A172 (cell line): Measurements from ENCODE around the gene CFAP221. TPM values are rescaled to one million over a fixed set of nuclear protein-coding genes. Genes with fewer than 3 reads are reported as not detected.
"Not testable (repeated sequence)": the region's sequence is repeated elsewhere in the genome, so short reads cannot be mapped to it uniquely, and the experiment has no call there.

Experiments used
- DNase-seq: peaks from one replicate; pipeline ENCODE4 v3.0.0-alpha.2; 2015; ENCODE audit warnings: low spot score
- total RNA-seq: library from RNA; depleted of rRNA; stranded (reverse); fragments of >200 nt; shearing (Covaris generic); gene quantifications from 2 replicates; pipeline ENCODE4 v1.2.3, GENCODE V29; 2014

Gene CFAP221
- total RNA-seq, 1 experiment from 2014 or later = 0.22 TPM

DNA sequence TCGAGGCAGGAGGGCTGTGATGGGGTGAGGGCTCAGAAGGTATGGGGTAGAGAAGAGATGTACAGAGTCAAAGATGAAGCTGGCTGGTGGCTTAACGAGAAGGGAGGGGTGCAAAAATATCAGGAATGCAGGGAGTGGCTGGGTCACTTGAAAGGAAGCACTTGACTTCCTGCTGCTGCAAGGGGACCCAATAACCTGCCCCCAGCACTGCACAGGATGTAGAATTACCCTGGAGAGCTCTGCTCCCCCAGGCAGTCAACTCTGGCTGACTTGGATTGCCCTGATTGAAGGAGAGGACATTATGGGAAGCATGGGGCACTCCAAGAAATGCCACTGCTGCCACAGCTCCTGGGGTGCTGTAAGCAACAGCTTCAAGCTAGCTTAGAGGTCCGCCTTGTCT is 41.8 kb downstream of the CFAP221 start:
- DNase-seq = peak; percentile 6

GRCh38 chr2:119590873-119591272 is 46.6 kb downstream of the CFAP221 start:
- no peak for DNase-seq

GRCh38 chr2:119591523-119591922 is 47.3 kb downstream of the CFAP221 start:
- DNase-seq = no peak

DNA sequence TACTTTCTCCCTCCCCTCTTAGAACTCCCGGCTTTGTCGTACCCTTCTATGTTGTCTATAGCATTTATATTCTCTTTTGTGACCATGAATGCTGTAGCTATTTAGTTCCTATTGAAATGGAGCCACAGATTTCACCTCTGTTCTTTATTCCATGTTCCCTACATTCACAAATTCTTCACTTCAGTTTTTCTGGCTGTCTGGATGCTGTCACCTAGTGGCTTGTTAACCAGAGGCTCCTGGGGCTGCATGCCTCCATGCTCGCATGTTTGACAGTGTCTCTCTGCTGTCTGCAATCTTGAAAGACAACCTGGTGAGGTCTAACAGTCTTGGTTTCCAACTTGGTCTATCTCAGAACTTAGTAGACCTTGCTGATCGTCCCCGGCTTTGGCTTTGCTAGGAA is 48.2 kb downstream of the CFAP221 start:
- no peak for DNase-seq

DNA sequence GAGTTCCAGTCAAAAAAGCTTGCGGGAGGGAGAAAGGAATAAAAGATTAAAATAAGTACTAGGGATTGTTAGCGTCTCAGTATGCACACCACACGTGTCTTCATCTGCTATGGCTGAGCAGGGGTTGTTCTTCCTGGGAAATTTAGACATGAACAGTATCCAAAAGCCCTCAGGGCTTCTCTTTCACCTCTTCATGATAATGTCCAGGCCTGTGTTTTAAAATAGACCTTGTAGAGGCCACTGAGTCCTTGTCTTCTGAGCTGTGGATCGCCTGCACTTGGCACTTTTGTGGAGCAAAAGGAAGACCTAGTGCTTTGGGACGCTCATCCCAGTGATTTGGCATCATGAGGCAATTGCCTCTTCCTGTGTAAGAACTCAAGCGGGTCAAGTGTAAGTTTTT is 52.4 kb downstream of the CFAP221 start:
- no peak for DNase-seq

DNA sequence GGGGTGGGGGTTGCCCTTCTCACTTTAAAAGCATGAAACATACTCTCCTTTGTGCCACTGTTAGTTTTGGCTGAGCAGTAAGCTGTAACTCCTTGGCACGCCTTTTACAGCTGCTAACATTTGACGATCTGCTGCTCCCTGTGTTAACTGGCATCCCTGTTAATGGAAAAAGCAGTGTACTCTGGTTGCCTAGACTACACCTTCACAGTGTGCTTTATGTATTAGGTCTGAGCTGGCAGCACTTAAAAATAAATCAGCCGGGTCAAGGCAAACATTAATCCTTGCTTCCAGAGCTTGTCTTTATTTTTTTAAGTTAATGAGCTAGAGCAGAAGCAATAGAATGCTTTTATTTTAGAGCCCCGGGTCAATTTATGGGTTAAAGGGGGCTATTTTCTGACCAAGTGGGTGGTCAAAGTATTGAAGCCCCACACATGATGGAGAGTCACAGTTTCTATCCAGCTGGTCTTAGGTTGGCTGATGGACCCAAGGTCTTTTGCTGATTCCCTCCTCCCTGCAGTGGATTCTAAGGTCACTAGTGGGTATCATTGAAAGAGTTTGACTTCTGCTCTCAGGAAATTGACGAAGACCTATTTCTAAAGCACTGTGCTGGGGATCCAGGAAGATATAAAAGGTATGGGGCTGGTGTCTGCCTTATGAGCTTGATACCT is 54.5 kb downstream of the CFAP221 start:
- peak; percentile 8 for DNase-seq

DNA sequence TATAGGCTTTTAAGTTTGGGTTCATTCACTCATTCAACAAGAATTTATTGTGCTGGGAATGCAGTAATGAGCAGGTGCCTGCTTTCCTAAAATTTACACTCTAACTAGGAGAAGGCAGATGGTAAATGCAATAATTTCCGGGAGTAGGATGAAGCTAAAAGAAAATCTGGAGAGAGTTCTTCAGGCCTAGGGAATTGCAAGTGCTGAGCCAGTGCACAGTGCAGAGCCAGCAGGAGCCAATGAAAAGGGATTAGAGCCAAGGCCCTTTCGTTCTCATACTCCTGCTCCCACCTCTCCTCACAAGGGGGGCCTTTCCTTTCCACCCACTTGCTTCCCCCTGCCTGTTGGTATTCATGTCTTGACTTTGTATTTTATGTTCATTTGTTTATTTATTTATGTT is 55.1 kb downstream of the CFAP221 start:
- no peak for DNase-seq

DNA sequence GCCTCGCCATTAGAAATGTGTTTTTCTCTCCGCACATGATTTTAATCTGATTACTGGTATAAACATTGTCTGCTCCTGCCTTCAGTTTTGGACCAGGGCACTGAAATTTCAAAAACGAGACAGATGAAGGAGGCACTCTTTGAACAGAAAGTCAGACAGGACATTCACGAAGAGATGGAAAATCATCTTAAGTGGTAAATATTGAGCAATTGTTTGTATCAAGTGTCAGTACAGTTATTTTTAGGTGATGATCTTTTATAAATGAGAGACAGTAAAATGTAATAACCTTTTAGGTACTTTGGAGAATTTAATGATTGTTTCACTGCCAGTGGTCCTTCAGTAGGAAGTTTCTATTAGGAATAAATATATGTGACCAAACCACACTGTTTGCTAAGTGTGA is 60.8 kb downstream of the CFAP221 start:
- DNase-seq = no peak

- DNase-seq = no peak
Observed at GRCh38 chr2:119606674-119607073, 62.4 kb downstream of the CFAP221 start.

- DNase-seq = peak; percentile 65
Observed at GRCh38 chr2:119608553-119608952, 64.3 kb downstream of the CFAP221 start.

DNA sequence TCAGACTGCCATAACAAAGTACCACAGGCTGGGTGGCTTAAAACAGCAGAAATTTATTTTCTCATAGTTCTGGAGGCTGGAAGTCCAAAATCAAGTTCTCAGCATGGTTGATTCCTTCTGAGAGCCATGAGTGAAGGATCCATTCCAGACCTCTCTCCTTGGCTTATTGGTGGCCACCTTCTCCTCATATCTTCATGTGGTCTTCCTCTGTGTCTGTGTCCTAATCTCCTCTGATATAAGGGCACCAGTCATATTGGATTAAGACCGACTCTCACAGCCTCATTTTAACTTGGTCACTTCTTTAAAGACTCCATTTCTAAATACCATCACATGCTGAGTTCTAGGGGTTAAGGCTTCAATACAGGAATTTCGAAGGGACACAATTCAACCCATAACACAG is 65.1 kb downstream of the CFAP221 start:
- DNase-seq = no peak

- DNase-seq = not testable (repeated sequence)
Observed at GRCh38 chr2:119614140-119614539, 69.9 kb downstream of the CFAP221 start.

DNA sequence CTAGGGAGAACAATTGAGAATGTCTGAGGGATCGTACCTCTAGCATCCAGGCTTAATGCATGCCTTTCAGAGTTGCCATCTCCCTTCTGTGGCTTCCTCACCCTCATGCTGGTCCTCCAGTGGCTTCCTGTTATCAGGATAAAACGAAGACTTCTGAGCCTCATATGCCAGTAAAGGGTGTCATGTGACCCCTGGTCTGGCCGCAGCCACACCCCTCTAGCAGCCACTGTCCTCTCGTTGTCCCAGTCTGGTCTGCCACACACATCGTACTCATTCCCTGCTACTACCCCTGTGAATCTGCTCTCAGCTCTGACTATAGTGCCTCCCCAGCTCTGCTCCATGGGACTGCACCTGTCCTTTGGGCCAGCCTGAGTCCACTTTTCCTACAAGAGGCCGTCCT is 72.2 kb downstream of the CFAP221 start:
- DNase-seq = no peak

DNA sequence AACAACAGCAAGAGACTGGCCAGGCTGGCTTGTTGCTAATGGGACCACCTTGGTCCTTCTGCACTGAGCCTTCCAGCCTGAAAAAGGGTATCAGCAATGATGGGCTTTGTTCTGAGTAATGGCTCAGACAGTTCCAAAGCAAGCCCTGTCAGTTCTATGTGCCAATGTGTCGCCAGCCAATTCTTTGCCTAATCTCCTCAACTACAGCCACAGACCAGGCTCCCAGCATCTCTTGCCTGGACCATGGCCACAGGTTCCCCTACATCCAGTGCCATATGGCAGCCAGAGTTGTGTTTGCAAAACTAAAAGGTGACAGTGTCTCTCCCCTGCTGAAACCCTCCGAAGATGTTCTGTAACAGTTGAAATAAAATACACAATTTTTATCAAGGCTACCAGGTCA is 73.2 kb downstream of the CFAP221 start:
- no peak for DNase-seq

- DNase-seq = not testable (repeated sequence)
Observed at GRCh38 chr2:119618725-119619124, 74.5 kb downstream of the CFAP221 start.

GRCh38 chr2:119625226-119625625 is 81.0 kb downstream of the CFAP221 start:
- DNase-seq = no peak

GRCh38 chr2:119629323-119629825 is 85.1 kb downstream of the CFAP221 start:
- no peak for DNase-seq

DNA sequence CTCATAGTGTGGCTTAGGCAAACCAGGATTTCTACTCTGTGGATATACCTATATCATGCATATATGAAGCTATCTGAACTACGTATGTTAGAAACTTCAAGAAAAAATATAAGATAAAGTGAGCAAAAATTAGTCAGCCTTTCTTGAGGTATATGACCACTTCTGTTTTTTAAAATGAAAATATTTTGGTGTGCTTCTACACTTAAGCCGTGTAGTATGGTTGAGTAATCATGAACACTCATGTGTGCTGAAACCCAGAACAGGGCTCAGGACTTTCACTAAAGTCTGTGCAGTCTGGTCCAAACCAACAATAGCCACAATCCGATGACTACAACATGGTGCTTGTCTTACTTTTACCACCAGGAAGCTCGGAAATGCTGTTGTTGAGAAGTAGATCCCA is 85.9 kb downstream of the CFAP221 start:
- no peak for DNase-seq

DNA sequence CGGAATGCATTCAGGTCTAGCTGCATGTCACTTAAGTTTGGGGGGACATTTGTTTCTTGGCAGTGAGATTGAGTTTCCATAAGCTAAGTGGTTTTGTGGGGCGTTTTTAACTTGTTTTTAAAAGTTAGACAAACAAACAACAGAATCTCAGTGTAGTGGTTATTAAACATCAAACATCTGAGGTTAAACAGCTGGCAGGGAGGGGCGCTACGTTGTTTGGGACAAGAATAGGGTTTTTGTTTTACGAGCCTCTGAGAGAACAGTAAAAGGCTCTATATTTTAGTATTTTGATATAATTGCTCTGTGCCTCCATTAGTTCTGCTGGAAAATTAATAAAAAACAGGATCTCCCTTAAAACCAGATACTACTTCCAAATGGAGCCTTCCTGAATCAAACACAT is 93.1 kb downstream of the CFAP221 start:
- DNase-seq = no peak

- DNase-seq = no peak
Observed at GRCh38 chr2:119638246-119638645, 94.0 kb downstream of the CFAP221 start.

DNA sequence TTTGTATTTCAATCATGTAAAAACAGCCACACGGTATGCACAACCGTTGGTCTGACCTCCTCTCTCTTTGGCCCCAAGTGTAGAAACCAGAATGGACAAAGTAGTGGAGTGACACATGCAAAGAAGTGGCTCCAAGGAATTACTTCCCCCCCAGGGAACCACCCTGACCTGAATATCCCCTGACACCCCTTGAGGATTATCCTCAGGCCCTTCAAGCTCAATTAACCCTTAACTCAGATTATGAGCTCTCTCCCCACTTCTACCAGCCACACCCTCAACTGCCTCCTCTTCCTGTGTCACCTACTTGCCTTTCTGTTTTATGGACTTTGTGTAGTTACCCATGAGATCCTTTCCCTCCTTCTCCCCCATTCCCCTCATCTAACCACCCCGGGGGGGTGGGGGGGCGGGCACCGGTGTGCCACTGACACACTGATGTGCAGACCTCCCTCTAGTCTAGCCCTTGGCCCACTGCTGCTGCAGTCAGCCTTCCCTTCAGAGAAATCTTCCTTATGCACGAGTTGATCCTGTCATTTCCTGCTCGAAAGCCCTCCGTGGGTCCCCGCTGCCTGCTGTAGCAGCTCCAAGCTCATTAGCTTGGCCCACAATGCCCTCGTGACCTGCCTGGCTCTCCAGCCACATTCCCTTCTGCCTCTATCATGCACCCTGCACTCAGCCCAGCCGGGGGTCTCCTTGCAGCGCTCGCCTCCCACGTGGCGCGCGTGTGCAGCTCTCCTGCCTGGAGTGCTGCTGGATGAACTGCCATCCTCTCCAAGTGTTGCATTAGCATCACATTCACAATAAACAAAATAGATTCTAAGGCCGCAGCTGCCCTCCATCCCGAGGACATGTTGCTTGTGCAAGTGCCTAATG is 94.7 kb downstream of the CFAP221 start:
- DNase-seq = no peak

DNA sequence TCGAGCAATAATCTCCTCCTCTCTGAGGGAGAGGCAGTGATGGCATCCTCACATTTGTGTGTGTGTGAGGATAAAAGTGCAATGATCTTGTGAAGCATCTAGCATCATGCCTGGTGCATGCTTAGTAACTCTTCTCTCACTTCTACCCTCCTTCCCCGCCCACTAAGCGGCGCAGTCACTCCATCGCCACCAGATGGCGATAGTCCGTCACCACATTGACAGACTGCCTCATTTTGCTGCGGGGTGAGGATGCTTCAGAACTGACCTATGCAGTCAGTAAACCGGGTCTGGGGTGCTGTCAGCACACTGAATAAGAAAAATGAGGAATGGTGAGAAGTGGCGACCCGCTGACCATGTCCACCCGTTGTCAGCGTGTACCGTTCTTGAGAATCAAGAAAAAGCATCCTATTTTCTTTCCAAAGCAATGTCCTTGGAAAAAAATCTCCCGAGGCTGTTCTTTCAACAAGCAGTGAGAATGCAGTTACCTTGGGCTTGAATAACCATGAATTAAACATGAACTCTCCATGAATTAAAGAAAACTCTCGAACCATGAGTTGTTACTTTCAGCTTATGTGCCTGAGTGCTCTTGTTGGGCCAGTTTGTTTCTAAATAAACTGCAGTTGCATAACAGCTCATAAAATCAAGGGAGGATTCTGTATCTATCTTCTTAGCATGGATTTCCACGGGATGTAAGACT is 97.5 kb downstream of the CFAP221 start:
- peak; percentile 75 for DNase-seq
